AG08396 (cell line): ENCODE measurements around the gene FAM200A.
"Not testable (repeated sequence)": the region's sequence is repeated elsewhere in the genome, so short reads cannot be mapped to it uniquely, and the experiment has no call there.

ENCODE experiments used
- DNase-seq: peaks from one replicate; pipeline ENCODE4 v3.0.0; 2012; ENCODE audit warnings: low spot score, mixed read lengths

Gene FAM200A

DNA sequence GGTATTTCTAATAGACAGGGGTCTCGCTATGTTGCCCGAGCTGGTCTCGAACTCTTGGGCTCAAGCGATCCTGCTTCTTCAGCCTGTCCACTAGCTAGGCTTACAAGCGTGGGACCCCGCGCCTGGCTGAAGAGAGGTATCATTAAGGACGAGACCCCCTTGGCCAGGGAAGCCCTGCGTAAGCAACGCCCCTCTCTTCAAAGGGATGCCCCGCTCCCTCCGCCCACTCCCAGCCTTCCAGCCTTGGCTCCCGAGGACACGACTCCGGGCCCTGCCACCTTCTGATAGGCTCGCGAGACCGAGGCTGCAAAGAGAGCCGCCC, 47.7 kb downstream of the FAM200A start:
- DNase-seq = peak; percentile 96

DNA sequence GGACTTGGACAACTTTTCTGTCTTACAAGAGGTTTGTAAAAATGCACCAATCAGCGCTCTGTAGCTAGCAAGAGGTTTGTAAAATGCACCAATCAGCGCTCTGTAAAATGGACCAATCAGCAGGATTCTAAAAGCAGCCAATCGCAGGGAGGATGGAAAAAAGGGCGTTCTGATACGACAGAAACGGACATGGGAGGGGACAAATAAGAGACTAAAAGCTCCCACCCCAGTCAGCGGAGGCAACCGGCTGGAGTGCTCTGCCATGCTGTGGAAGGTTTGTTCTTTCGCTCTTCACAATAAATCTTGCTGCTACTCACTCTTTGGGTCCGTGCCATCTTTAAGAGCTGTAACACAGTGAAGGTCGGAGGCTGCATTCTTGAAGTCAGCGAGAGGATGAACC, 50.7 kb downstream of the FAM200A start:
- DNase-seq = not testable (repeated sequence)

DNA sequence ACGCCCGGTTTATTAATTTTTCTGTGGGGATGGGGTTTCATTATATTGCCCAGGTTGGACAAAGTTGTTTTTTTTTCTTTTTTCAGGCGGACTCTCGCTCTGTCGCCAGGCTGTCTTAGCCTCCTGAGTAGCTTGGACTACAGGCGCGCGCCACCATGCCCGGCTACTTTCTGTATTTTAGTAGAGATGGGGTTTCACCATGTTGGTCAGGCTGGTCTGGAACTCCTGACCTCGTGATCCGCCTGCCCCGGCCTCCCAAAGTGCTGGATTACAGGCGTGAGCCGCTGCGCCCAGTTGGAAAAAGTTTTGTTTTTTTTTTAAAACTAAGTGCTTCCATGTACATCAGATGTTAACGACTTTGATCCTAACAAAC, 51.3 kb downstream of the FAM200A start:
- no peak for DNase-seq

DNA sequence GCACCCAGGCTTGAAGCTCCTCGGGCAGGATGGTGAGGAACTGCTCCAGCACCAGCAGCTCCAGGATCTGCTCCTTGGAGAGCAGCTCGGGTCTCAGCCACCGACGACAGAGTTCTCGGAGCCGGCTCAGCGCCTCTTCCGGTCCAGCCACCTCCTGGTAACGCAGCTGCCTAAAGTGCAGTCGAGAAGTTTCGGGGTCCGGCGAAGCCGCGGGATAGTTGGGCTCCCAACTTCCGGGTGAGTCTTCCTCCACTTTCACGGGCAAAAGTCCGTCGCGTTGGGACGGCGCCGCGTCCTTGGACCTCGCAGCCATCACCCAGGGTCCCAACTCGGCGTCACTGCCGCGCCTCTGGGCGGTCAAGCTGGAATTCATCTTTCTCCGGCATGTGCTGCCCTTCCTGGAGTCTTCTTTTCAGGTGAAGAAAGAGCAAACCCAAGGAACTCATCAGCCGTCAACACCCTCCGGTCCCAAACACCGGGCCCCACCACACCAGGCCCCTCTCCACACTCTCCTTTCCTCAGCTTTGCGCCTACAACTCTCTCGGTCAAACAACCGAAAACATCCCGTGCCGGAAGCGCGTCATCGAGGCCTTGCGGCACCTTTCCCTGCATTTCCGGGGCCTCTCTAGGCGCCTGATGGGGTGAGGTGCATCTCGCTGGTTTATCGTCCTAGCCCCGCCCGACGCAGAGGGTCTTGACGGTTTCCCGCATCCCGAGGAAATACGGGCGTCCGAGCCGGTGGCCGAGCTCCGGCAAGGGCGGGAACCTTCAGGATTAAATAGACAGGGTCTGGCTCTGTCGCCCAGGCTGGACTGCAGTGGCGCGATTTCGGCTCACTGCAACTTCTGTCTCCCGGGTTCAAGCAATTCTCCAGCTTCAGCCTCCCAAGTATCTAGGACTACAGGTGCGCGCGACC, 51.9 kb downstream of the FAM200A start, which contains the start of gene ZNF394:
Gene ZNF394 (minus strand): TSS at position 561 of the 916 bp plus-strand sequence. CDS start 188 bp downstream, at position 373.
- DNase-seq = peak; percentile 89

DNA sequence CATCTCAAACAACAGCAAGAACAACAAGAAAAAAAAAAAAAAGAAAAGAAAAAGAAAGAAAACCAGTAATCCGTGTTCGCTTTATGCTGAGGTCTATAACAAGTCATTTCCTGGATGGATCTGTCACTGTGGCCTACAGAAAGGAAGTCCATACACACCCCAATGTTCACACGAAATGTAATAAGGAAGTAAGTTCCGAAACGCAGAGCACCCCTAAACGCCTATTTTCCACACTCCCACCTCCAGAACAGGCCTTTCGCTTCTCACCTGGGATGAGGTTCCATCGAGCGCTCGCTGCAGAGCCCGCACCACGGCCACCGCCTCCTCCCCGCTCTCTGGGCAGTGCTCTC, 52.6 kb downstream of the FAM200A start:
- no peak for DNase-seq

DNA sequence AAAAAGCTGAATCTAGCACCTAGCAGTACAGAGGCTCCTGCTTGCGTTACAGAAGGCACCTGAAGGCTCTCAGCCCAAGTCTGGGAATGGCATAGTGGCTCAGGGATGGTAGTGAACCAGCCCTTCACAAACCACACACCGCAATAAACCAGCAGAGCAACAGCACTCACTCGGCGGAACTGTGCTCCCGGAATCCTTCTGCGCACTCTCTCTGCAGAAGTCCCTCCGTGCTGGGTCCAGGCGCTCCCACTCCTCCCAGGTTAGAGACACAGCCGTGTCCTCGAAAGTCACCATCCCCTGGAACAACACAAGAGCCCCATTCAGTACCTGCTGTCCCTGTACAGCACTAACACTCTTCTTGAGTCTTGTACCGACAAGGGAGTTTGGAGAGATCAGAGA, 53.4 kb downstream of the FAM200A start:
- no peak for DNase-seq

DNA sequence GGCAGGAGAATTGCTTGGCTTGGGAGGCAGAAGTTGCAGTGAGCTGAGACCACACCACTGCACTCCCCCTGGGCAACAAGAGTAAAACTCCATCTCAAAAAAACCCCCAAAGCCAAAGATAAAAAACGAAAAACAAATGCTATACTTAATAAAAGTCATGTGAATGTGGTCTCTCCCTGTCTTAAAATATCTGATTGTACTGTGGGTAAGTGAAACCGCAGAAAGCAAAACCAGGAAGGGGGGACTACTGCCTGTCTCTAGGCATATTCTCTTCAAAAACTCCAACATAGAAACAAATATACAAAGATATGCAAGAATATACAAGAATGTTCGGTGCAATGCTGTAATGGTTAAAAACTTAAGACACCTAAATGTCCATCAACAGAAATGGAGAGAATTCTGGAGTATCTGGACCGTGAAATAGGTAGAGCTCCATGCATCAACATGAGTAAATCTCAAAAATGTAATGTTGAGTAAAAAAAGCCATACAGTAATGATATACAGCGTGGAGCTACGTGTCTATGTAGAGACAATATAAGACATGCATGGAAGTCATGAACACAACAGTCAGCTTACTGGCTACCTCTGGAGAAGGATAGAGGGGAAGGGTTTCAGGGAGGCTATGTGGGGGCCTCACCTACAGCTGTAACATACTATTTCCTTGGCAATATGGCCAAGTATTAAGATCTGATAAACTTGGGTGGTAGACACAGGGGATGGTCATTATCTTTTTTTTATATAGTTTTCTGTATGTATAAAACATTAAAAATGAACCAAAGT, 54.0 kb downstream of the FAM200A start:
- no peak for DNase-seq
